Muscle of arm (tissue), 12 donors: Measurements from ENCODE around the gene DDX1. TPM values are rescaled to one million over a fixed set of nuclear protein-coding genes. Genes with fewer than 3 reads are reported as not detected.
"Not testable (repeated sequence)": the region's sequence is repeated elsewhere in the genome, so short reads cannot be mapped to it uniquely, and the experiment has no call there.

Experiments used
- DNase-seq: peaks from one replicate; pipeline ENCODE4 v3.0.0-alpha.2; 2013
- polyA plus RNA-seq, 12 donors: library from polyadenylated mRNA; unstranded; fragments of 120-200 nt; gene quantifications; one replicate each; pipeline ENCODE4 v1.2.1, GENCODE V29; 2013; ENCODE audit not compliant: insufficient read length in 12 of 12

DDX1 gene
- polyA plus RNA-seq, 12 donors, result 67.3 to 124 (median 108) TPM; not detected in 1

DNA sequence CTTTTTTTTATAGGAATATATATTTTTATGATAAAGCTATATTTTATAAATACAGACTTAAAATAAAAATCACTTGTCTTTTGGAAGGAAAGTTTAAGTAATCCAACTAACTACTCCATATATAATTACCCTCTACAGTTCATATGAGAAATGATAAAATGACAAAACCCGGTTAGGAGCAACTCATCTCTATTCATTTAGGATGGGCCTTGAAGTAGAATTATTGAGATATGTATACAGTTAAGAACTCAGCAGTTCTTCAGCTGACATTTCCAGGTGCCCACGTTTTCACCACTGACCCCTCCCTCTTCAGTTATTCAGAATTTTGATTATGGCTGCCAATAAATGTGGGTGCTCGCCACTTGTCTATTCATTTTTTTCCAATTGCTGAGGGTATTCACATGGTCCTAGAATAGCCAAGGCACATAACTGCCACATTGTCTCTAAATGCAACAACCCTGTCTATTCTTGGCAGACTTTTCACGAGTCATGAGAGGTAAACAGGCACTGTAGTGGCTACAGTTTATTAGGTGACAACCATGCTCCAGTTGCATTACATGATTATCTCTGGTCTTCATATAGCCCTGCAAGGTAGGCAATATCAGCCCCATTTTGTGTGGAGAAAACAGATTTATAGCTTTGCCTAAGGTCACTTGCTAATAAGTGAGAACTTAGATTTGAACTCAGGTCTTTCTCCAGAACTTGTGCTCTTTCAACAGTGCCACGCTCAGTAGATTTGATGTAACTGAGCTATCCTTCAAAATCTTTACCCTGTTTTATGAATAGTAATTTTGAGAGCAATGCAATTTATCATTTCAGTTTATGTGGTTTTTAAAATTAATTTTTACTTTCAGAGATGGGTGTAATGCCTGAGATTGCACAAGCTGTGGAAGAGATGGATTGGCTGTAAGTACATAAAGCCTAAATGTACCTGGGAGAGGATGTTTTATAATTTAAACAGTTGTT lies 2.9 kb downstream of the DDX1 start:
- DNase-seq, result no peak

DNA sequence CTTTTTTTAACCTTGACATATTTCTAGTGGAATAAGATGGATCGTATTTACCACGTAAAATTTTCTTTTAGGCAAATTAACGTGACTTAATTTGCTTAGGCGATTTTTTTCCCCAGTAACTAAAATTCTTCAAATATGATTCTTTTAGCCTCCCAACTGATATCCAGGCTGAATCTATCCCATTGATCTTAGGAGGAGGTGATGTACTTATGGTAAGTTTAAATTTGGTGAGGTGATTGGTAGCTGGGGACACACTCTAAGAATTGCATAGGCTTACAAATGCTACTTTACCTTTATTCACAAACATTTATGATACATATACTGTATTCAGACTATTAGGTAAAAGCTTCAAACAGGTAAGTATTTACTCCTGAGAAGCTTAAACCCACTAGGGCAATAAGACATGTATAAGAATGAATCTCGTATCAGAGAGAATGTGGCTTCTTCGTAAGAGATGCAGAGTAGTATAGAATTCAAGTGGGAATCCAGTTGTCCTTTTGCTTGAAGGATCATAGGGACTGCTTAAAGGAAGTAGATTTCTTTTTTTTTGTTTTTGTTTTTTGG lies 3.8 kb downstream of the DDX1 start:
- no peak for DNase-seq

DNA sequence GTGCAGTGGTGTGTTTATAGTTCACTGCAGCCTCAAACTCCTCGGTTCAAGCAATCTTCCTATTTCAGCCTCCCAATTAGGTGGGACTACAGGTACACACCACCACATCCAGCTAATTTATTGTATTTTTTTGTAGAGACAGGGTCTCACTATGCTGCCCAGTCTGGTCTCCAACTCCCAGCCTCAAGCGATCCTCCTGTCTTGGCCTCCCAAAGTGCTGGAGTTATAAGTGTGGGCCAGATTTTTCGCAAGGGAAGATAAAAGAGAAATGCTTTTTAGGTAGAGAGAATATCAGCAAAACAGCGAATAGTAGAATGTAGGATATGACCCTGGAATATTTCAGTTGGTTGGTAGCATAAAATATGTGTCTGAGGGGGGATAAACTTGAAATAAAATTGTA lies 4.3 kb downstream of the DDX1 start:
- DNase-seq, result no peak

DNA sequence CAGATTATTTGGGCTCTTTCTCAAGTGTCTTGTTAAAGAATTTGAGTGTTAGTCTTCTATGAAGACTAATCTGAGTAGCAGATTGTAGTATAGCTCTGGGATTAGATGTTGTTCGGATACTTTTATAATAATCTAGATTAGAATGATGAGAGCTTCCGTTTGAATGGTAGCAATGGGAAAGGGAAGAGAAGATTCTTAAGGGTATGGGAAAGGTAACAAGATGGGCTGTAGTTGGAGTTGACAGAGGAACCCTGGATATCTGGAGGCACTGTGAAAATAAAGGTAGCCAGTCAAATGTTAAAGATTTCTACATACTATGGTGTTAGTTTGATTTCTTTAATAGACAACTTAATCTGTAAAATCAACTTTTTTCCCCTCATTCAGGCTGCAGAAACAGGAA lies 4.7 kb downstream of the DDX1 start:
- no peak for DNase-seq

DNA sequence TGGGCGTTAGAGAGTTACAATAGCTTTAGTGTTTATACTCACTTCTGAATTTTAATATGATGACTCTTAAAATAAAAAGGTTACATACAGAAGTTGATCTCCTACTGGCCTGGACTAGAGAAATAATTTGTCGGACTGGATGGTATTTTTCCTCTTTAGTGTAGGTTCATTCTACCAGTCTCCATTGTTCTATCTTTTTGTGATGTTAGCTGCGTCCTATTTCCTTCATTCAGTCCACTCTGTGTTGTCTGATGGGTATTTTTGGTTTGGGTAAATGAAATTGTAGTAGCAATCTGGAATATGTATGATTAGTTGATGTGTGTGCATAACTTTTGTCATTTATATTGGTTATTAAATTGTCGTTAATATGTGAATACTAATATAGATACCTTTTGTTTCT lies 5.3 kb downstream of the DDX1 start:
- no peak for DNase-seq

DNA sequence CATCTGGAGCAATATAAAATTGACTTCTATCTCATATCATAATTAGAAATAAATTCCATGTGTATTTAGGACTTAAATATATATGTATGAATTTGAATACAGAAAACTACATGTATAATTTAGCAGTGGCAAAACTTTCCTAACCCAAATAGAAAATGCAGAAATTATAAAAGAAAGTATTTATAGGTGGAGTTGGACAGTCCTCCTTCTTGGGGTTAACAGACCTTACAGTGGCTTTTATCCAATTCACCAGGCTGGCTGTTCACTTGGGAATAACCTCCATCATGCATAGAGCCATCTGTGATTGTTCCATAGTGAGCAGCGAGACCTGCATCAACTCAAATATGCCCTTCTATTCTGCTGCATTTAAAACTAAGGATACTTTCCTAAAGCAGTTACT lies 8.3 kb downstream of the DDX1 start:
- DNase-seq, result no peak

DNA sequence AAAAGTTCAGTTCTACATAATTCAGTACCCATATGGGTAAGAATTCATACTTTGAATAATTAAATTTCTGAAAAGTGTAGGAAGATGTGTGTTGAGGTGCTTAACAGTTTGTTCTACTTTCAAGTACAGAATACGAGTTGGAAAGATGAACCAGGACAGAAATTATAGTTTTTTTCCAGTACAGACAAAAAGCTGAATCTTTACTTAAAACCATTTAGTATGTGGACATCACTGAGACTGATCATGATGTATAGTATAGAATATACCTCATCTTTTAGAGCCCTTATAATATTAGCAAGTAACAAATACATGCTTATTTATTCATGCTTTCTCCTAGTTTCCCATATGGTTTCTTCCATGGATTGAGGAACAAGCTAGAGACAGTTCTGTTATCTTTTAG lies 10.0 kb downstream of the DDX1 start:
- DNase-seq, result no peak

DNA sequence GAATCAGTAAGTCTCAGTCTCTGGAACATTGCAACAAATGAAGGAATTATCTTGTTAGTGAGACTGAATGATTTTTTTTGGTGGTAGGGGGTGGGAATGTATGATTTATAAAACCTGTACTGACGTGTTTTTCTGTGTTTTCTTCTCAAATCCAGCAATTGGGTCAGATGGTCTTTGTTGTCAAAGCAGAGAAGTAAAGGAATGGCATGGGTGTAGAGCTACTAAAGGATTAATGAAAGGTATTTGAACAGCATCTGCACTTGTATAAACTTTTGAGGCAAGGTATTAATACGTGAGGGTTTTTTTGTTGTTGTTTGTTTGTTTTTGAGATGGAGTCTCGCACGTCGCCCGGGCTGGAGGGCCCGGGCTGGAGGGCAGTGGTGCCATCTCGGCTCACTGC lies 10.7 kb downstream of the DDX1 start:
- DNase-seq, result no peak

DNA sequence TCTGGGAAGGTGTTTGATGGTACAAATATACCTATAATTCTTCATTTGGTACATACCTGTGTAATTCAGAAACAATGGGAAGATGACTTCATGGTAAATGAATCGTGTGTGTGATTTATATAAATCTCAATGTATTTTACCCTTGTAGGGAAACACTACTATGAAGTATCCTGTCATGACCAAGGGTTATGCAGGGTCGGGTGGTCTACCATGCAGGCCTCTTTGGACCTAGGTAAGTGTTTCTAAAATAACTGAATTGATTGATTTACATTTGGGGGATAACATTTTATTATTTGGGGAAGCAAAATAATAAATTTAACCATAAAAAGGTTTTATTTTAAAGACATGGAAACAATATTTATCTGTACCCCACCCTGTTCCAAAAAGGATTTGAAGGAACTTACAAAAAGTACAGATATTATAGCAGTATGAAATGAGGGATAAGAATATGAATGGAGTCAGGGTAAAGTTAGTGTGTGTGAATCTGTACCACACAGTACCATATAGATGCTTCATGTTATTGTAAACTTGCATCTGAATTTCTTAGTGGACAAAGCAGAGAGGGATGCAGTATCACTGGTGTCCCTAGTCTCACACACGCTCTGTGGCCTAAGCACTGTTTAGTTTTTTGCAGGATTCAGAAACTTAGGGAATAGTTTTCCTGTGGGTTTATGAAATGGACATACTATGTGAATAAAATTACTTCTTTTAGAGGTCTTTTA lies 11.5 kb downstream of the DDX1 start:
- no peak for DNase-seq

DNA sequence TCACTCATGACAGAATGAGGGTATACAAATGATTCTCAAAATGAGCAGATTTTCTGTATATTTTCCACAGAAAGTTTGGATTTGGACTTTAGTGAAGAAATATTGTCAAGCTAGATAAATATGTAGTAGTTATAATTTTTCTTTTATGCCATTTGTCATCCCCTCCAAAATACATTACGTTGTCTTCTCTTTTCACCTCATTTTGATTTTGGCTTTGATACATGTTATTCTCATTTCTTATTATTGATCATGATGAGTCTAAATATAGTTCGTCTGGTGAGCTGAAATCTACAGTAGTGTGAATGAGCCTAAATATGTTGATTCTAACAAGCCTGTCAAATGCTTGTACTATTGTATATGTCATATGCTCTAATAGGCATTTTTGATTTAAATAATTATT lies 12.3 kb downstream of the DDX1 start:
- no peak for DNase-seq

DNA sequence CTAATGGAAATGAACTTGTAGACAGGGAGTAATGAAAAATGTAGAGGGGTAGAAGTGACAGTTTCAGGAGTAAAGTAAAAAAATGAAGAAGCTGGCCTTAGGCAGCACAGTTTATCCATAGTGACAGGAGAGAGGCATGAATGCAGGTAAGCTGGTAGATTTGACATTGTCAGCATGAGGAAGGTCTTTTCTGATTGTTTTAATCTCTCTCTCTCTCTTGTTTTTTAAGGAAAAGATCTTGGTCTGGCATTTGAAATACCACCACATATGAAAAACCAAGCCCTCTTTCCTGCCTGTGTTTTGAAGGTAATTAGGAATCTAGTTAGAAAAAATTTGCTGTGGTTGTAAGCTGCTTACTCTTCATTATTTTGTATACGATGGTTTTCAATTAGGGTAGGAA lies 14.1 kb downstream of the DDX1 start:
- DNase-seq, result no peak

DNA sequence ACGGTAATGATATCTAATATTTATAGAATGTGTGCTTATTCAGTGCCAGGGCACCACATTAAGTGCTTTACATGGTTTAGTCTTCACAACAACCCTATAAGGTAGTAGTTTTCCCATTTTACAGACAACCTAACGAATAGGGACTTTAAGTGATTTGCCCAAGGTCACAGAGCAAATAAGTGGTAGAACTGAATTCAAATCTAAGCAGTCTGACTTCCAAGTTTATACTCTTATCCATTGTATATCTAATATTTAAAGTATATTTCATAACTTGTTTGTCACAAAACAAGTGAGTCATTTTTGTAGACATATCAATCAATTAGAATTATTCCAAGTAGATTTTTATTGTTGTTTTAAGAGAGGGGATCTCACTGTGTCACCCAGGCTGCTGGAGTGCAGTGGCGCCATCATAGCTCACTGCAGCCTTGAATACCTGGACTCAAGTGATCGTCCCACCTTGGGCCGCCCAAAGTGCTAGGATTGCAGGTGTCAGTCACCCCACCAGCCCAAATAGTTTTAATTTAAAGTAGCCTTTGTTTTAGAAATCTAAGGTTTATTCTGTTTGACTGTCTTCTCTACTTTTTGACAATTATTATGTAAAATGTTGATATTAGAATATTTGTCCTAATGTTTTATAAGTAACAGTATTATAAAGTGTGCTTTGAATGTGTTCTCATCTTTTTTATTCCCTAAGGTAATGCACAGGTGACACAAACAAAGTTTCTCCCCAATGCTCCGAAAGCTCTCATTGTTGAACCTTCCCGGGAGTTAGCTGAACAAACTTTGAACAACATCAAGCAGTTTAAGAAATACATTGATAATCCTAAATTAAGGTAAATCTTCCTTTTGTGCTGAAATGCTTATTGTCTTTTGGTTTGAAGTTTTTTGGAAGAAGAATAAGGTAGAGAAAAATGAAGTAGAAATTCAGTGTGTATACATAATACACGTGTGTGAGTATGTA lies 15.1 kb downstream of the DDX1 start:
- no peak for DNase-seq

DNA sequence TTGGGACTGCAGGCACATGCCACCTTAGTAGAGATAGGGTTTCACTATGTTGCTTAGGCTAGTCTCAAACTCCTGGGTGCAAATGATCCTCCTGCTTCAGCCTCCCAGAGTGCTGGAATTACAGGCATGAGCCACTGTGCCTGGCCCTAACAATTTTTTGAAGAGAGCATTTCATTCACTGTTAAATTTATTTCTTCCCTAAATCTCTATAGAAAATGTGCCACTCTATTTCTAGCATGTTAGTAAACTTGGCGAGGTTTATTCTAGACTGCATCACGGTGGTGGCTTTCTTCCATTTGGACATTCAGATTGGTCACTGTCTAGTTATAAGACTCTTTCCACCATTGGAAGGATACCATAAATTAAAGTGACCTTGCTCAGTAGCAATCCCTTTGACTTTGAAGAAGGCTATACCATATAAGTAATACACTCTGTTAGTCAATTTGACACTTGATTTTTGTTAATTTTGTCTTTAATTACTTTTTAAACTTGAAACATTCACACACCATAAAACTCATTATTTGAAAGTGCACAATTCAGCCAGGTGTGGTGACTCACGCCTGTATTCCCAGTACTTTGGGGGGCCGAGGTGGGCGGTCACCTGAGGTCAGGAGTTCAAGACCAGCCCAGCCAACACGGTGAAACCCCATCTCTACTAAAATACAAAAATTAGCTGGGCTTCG lies 16.2 kb downstream of the DDX1 start:
- no peak for DNase-seq

DNA sequence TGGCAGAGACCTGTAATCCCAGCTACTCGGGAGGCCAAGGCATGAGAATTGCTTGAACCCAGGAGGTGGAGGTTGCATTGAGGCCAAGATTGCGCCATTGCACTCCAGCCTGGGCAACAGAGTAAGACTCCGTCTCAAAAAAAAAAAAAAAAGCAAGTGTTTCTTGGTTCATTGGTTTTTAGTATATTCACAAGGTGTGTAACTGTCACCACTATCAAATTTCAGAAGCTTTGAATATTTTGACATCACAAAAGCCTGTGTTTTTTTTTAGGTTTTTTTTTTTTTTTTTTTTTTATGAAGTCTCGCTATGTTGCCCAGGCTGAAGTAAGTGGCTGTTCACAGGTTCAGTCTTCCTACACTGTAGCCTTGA lies 16.7 kb downstream of the DDX1 start:
- DNase-seq, result no peak

DNA sequence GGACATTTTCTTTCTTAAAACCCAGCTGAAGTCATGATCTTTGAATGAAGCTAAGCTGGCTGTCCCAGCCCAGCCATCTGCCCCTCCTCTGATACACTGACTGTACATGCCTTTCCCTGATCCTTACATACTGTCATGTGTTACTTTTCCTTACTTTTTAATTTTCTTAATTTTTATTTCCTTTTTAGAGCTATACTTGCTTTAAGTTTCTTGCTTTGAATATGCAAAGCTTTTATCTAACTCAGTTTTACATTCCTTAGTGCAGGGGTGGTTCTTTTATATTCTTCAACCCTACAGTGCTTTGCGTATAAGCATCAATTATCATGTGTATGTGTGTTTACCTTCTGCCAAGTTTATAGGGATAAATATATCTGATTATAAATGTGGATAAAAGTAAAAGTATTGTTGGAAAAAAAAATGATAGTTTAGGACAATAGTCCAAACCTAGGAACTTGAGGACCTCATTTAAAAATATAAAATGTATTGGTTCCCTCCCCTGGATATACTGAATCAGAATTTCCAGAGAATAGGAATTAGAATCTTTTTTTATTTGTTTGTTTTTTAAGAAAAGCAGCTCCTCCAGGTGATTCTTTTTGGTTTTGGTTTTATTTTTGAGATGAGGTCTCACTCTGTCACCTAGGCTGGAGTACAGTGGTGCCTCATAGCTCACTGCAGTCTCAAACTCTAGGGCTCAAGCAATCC lies 17.8 kb downstream of the DDX1 start:
- DNase-seq, result no peak

DNA sequence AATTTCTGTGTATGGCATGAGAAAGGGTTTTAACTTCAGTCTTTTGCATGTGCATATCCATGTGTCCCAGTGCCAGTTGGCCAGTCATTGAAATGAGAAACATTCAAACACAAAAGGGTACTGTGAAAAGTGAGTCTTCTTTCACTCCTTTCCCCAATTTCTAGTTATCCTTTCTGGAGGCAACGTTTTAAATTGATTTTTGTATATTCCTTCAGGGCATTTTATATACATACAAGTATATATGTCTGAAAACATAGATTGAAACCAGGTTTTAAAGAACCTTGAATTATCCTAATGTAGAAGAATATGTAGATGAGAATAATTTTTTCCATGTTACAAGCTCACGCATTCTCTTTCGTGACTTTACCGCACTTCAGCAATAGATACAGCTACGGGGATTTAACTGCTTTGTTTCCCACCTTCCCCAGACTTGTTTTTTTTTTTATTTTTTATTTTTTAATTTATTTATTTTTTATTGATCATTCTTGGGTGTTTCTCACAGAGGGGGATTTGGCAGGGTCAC lies 18.8 kb downstream of the DDX1 start:
- DNase-seq, result no peak

DNA sequence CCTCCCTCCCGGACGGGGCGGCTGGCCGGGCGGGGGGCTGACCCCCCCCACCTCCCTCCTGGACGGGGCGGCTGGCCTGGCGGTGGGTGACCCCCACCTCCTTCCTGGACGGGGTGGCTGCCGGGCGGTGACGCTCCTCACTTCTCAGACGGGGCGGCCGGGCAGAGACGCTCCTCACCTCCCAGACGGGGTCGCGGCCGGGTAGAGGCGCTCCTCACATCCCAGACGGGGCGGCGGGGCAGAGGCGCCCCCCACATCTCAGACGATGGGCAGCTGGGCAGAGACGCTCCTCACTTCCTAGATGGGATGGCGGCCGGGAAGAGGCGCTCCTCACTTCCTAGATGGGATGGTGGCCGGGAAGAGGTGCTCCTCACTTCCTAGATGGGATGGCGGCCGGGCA lies 20.4 kb downstream of the DDX1 start:
- DNase-seq, result not testable (repeated sequence)

DNA sequence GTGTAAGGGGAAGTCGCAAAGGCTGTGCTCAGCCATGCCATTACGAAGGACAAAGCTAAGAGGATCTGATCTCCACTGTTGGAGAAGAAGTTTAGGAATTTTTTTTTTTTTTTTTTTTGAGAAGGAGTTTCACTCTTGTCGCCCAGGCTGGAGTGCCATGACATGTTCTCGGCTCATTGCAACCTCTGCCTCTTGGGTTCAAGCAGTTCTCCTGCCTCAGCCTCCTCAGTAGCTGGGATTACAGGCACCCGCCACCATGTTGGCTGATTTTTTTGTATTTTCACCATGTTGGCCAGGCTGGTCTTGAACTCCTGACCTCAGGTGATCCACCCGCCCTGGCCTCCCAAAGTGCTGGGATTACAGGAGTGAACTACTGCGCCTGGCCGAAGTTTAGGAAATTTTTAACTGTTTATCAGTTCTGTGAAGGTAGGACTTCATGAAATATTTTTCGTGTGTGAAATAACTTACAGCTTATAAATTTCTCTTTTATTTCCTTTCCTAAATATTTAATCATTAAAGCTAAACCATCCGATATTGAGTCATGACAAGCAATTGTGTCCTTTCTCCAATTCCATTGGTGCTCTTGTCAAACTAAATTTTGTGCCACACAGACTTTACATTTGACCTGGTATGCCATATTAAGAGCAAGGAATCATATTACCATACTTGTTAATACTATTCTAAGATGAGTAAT lies 22.2 kb downstream of the DDX1 start:
- DNase-seq, result no peak

DNA sequence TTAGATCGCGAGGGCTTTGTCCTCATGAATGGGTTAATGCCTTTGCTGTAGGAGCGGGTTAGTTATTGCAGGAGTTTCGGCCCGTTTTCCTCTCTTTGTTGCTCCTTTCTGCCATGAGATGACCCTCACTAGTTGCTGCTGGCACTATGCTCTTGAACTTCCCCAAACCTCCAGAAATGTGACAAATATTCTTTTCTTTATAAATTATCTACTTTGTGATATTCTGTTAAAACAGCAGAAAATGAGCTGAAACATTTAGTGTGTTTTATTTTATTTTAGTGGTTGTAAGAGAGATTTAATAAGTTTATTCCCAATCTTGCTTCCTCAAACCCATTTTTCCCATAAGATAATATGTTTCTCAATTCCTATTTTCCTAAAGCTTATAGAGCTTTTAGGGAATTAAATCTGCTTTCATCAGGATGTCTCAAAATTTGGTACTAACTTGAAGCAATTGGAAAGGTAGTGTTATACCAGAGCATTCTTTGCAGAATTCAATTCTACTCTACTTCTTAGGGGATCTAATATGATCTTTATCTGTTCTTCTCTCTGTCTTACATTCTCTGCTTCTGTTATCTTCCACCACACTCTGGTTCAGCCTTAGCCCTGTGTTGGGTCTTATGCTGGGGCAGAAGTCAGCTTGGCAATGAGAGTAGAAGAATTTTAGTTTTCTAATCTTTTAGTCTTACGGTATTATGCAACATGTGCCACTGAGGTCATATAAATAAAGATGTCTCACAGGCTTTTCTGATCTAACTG lies 23.1 kb downstream of the DDX1 start:
- no peak for DNase-seq
